Hematopoietic multipotent progenitor cell treated with erythropoietin and hydrocortisone succinate and interleukin-3 and kit ligand, for 15 days (in vitro differentiated cells): Measurements from ENCODE around the gene CAMTA1.
A peak's percentile ranks its signal among the peaks of the same experiment; 100 is the strongest.

Experiments used
- DNase-seq: peaks from one replicate; pipeline ENCODE4 v3.0.0-alpha.2; 2015; ENCODE audit warnings: low spot score

The CAMTA1 gene

DNA sequence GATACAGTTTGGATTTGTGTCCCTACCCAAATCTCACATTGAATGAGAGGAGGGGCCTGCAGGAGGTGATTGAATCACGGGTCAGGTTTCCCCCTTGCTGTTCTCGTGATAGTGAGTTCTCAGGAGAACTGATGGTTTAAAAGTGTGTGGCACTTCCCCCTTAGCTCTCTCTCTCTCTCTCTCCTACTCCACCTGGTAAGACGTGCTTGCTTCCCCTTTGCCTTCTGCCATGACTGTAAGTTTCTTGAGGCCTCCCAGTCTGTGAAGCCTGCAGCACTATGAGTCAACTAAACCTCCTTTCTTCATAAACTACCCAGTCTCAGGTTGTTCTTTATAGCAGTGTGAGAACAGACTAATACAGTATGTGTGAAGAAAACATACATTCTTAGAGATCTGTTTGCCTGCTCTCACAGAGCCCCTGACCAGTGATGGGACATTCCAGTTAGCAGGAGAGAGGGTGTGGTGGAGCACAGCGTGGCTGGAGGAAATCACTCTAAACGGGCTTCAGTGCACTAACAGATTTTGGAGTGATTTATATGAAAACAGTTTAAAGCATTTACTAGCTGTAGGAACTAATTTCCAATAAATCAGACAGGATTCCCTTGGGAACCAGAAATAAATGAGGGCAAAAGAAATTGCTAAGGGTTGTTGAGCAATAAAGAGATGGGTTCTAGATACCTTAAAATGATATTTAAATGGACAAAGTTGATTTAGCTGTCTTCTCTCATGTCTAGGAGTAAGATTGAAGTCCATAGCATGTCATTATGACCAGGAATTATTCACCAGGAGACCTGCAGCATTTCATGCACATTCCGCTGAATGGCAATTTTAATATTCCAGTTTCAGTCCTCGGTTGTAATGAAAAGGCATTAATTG, 411.0 kb downstream of the CAMTA1 start:
- no peak for DNase-seq

DNA sequence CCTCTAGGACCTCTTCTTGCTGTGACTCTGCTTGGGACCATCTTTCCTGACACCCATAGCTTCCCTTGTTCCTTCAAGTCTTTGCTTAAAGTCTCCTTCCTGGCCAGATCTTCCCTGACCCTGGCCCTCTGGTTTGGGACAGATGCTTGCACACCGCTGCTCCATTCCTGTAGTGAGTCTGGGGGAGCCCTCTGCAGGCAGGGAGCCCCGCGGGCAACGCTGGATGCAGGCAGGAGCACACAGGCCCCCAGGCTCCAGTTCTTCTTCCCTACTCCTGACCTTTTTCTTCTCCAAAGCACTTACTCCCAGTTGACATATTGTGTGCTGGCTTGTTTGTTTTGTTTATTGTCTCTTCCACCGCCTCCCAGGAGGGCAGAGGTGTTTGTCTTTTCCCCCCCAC, 413.4 kb downstream of the CAMTA1 start:
- DNase-seq = no peak

GRCh38 chr1:7199077-7199779, 414.0 kb downstream of the CAMTA1 start:
- no peak for DNase-seq

DNA sequence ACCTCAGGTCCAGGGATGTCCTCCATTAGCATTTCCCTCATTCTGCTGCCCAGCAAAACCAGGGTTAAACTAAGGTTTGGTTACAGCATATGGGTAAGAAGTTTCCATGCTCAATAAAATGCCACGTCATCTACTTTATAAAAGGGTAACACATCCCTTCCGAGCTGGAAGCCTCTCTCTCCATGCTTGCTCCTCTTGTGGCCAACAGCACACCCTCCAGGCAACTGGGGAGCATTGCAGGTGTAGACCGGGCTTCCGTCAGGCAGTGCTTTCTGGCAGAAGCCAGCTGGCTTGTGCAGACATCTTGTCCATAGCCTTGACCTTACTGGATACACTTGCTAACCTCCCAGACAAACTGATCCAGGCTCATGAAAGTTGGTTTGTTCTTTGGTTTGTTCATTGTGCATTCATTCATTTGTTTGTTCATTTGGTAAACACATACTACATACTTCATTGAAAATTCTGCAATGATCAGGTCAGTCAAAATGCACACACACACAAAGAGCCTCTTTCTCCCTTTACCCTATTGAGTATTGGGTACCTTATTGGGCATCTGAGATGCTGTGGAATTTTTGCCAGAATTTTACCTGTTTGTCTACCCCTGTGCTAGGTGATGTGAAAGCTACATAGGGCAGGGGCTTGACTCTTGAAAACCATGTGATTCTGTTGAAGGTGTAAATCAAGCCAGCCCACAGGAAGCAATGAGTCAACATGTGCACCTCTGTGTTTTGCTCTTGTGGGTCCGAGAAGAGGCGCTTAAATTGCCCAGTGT, 422.8 kb downstream of the CAMTA1 start:
- DNase-seq = peak; percentile 5

DNA sequence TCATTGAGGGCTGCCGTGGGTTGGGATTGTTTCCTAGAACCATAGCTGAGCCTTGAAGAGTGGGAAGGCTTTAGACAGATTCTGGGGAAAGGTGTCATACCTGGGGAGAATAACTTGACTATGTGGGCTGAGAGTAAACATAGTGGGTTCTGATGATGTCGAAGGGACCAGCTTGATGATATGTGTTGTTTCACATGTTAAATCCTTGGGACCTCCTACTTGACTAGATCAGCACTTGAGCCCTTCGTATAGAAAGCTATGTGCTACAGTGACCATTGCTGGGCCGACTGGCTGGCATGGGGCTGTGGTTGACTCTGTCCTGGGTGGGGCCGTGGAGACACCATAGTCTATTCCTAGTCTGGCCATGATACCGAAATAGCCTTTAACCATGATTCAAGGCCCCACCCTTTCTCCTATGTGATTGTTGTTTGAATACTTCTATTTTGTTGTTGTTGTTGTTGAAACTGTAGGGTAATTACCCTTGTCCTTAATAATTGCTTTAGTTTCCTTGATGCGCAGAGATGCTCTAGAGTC, 423.5 kb downstream of the CAMTA1 start:
- DNase-seq = no peak

DNA sequence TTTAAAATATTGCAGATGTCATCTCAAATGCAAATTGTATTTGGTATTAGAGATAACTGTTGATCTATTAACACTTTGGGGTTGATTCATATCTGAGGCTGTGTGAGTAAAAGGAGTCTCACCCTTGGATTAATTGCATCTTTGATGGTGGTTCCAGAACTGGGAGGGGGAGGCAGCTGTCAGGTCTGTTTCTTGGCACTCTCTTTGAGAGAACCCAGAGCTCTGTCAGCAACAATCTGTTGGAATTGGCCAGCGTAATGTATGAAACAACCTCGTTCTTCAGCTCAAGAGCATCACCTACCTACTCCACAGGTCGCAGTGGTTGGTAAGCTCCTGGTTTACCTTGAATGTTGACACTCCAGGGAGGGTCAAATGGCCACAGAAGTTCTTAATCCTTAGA, 424.1 kb downstream of the CAMTA1 start:
- DNase-seq = no peak

- DNase-seq = peak; percentile 30
Observed at GRCh38 chr1:7218210-7218832, 433.1 kb downstream of the CAMTA1 start.

DNA sequence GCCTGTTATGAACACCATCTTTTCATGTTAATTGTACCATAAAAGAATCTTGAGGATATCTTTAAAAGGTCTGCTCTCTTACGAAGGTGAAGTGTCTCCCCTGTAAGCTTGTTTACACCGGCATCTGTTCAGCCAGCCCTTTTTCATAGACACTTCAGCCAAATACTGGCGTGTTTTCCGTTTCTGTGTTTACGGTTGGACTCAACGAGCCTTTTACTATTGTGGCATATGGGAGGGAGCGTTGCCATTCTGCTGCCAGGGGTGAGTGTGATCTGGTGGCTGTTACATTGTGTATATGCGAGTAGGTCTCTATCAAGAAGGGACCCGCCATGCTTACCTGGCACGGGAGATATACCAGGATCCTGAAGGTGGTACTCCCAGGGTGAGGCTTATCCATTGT, 433.8 kb downstream of the CAMTA1 start:
- no peak for DNase-seq

DNA sequence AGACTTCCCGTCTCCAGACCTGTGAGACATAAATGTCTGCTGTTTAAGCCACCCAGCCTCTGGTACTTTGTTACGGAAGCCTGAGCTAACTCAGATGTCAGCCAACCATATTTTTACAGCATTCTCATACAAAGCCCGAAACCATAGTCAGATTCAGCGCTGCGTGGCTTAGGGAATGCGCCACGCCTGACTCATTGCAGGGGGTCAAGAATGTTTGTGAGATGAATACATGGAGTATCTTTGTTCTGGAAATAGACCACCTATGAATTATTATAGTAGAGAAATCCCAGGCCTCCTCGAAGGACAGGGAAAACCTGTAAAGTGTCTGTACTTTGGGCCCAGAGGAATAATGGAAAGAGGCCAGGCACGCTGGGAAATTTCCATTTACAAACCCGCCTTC, 434.8 kb downstream of the CAMTA1 start:
- no peak for DNase-seq

- no peak for DNase-seq
Observed at GRCh38 chr1:7220712-7221252, 435.5 kb downstream of the CAMTA1 start.

GRCh38 chr1:7221826-7222694, 436.8 kb downstream of the CAMTA1 start:
- no peak for DNase-seq

DNA sequence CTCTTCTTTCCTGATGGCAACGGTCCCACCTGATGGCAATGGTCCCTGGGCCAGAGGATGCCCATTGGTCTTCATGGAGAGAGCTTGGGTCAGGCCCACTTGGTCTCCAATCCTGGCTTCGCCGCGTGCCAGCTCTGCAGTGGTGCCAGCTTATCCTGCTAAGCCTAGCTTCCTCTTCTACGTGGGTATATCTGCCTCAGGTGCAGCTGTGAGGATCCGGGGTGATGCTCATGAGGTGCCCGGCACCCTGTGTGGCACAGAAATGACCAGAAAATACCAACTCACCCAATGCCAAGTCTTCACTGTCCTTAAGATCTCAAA, 437.4 kb downstream of the CAMTA1 start:
- DNase-seq = no peak

- DNase-seq = no peak
Observed at GRCh38 chr1:7223334-7224080, 438.3 kb downstream of the CAMTA1 start.

GRCh38 chr1:7224081-7224534, 438.9 kb downstream of the CAMTA1 start:
- no peak for DNase-seq

DNA sequence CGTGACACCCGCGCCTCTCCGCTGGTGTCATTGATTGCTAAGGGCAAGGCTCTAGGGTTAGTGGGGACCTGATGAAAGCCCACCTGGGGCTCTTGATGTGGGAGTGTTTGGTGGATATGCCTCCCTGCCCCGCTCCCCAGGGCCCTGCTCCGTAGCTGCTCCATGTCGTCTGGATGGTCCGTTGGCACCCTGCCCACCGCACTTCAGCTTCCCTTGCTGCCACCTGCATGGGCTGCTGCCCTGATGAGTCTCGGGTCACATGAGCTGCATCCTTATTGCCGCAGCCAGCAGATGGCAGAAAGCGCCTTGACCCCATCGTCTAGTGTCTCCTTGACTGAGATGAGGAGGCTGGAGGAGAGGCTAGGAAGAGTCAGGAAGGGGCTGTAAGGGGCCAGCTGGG, 439.4 kb downstream of the CAMTA1 start:
- DNase-seq = no peak

DNA sequence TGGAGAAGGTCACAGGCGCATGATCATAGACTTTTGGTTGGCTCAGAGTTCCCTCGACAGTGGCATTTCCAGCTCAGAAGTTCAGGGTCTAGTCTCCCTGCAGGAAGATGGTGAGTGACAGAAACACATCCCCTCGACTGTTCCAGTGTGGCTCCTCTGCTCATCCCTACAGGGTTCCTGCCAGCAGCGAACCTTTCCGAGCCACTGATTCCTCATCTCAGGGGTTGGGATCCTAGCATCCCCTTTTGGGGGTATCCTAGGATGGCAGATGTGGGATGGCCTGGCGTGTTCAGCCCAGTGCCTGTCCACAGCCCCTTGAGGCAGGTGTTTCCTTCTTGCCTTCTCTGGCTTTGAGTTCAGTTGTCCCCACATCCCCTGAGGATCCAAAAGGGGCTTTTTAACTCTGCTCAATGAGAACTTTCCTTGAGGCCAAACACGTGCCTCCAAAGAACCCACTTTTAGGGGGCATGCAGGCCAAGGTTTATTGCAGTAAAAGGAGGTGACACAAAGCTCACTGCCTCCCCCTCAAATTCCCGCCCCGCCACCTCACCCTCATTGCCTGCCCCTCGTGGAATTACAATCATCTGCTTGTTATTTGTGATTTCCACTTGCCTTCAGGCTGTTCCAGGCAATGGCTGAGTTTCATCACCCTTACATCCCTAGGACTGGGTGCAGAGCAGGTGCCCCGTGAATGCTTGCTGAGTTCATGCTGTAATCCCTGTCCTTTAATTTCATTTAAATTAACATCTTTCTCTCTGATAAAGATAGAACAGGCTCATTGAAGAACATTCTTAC, 440.7 kb downstream of the CAMTA1 start:
- DNase-seq = no peak

DNA sequence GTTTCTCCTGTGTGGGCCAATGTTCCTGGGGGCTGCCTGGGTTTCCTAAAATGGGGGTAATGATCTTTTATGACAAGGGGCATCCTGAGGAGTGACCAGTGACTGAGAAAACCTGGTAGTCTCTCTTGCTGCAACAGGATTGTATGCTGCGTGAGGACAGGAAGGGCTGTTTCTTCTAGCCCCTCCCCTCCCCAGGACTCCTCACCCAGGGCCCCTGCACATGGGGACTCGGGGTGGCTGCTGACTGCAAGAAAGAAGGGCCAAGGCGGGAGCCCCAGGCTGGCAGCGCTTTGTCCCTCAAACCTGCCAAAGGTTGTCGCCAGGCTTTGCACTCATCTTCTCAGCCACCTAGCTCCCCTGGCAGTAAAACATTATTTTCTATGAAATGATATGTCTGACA, 442.4 kb downstream of the CAMTA1 start:
- DNase-seq = no peak

DNA sequence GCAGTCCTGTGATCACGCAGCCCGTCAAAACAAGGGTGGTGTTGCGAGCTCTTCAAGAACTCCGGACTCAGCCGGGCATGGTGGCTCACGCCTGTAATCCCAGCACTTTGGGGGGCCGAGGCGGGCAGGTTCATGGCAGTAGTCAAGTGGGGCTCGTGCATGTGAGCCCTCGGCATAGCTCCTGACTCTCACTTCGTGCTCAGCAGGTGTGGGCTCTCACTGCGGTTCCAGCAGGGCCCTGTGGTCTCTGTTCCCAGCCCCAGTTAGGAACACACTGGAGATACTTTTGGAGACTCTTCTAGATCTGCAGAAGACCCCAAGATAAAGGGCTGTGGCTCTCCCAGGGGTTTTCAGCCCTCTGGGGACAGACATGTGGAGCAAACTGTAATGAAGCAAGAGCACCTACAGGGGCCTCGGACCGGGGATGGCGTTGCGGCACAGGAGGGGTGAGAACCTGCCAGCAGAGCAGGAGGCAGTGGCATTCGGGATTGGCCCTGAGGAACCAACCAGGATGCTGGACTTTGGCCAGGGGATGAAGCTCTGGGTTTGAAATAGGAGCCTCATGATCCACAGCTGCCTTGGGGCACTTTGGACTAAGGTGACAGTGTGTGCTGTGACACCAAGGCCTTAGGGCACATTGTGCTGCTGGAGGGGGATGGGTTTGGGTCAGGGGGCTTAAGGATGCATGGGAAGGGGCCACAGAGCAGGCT, 443.2 kb downstream of the CAMTA1 start:
- no peak for DNase-seq

DNA sequence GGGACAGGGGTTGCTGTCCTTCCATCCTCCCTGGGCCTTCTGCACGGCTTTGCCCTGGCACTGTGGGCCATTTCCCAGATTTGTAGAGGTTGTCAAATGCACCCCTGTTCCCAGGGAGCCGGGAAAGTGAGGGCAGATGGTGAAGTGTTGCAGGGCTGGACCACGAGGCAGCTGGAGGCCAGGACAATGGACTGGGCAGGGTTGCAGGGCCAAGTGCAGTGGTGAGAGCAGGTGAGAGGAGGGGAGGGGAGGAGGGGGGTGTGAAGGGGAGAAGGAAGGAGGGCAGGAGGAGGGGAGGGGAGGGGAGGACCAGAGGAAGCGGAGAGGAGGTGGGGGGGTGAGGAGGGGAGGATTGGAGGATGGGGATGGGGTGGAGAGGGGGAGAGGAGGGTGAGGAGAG, 443.9 kb downstream of the CAMTA1 start:
- no peak for DNase-seq
